Trophoblast cell (in vitro differentiated cells and primary cell): ENCODE results near the gene LCN15.
A peak's percentile ranks its signal among the peaks of the same experiment; 100 is the strongest.
"Not testable (repeated sequence)": the region's sequence is repeated elsewhere in the genome, so short reads cannot be mapped to it uniquely, and the experiment has no call there.

ENCODE experiments used
- DNase-seq, 2 donors: peaks; one replicate each; pipeline ENCODE4 v3.0.0-alpha.2; 2016
- H2AFZ ChIP-seq: 2 replicates; pipeline ENCODE4 v1.6.1; 2013; ENCODE audit warnings: low read length, moderate library complexity, mild to moderate bottlenecking; ENCODE audit not compliant: insufficient read depth, poor library complexity
- H2AK5ac ChIP-seq: 2 replicates; pipeline ENCODE4 v1.6.1; 2013; ENCODE audit warnings: mild to moderate bottlenecking, low read length
- H2BK120ac ChIP-seq: 2 replicates; pipeline ENCODE4 v1.6.1; 2013; ENCODE audit warnings: low read length, mild to moderate bottlenecking, moderate library complexity; ENCODE audit not compliant: insufficient read depth, poor library complexity
- H2BK12ac ChIP-seq: 2 replicates; pipeline ENCODE4 v1.6.1; 2013; ENCODE audit warnings: mild to moderate bottlenecking, low read length, moderate library complexity
- H2BK5ac ChIP-seq: 2 replicates; pipeline ENCODE4 v1.6.1; 2013; ENCODE audit warnings: low read length, low read depth, moderate library complexity, mild to moderate bottlenecking; ENCODE audit not compliant: poor library complexity
- H3K14ac ChIP-seq: 2 replicates; pipeline ENCODE4 v1.6.1; 2013; ENCODE audit warnings: mild to moderate bottlenecking, low read length
- H3K18ac ChIP-seq: 2 replicates; pipeline ENCODE4 v1.6.1; 2013; ENCODE audit warnings: mild to moderate bottlenecking, low read length
- H3K23ac ChIP-seq: 2 replicates; pipeline ENCODE4 v1.6.1; 2013; ENCODE audit warnings: low read length
- H3K27ac ChIP-seq: 2 replicates; pipeline ENCODE4 v1.5.1; 2013; ENCODE audit warnings: low read depth, mild to moderate bottlenecking, inconsistent platforms, low read length, moderate library complexity
- H3K27me3 ChIP-seq: 2 replicates; pipeline ENCODE4 v1.6.1; 2013; ENCODE audit warnings: inconsistent platforms, mild to moderate bottlenecking, low read length, moderate library complexity; ENCODE audit not compliant: insufficient read depth
- H3K36me3 ChIP-seq, 2 experiments: 1 replicate in 1 of 2; 2 replicates in 1 of 2; pipeline ENCODE4 v1.6.1; 2013; ENCODE audit warnings: low read length in 2 of 2, mild to moderate bottlenecking in 2 of 2, moderate library complexity in 1 of 2; ENCODE audit not compliant: insufficient read depth in 2 of 2, control insufficient read depth in 1 of 2
- H3K4ac ChIP-seq: 2 replicates; pipeline ENCODE4 v1.6.1; 2013; ENCODE audit warnings: low read depth, mild to moderate bottlenecking, low read length, moderate library complexity
- H3K4me1 ChIP-seq, 2 experiments: 1 replicate in 1 of 2; 2 replicates in 1 of 2; pipeline ENCODE4 v1.6.1; 2013; ENCODE audit warnings: low read length in 2 of 2, mild to moderate bottlenecking in 2 of 2, moderate library complexity in 1 of 2; ENCODE audit not compliant: insufficient read depth in 2 of 2, control insufficient read depth in 1 of 2
- H3K4me2 ChIP-seq: 2 replicates; pipeline ENCODE4 v1.6.1; 2013; ENCODE audit warnings: inconsistent platforms, mild to moderate bottlenecking, low read length, moderate library complexity
- H3K4me3 ChIP-seq: 2 replicates; pipeline ENCODE4 v1.5.1; 2013; ENCODE audit warnings: mild to moderate bottlenecking, low read depth, low read length, inconsistent platforms
- H3K79me1 ChIP-seq: one replicate; pipeline ENCODE4 v1.6.1; 2013; ENCODE audit warnings: low read length
- H3K79me2 ChIP-seq: 2 replicates; pipeline ENCODE4 v1.6.1; 2013; ENCODE audit warnings: low read length, mild to moderate bottlenecking; ENCODE audit not compliant: control insufficient read depth, insufficient read depth, poor library complexity
- H3K9ac ChIP-seq: 2 replicates; pipeline ENCODE4 v1.6.1; 2013; ENCODE audit warnings: mild to moderate bottlenecking, low read length
- H3K9me3 ChIP-seq: 2 replicates; pipeline ENCODE4 v1.6.1; 2013; ENCODE audit warnings: low read depth, mild to moderate bottlenecking, control low read depth, inconsistent platforms, low read length; ENCODE audit not compliant: insufficient read depth
- H4K12ac ChIP-seq: 2 replicates; pipeline ENCODE4 v1.6.1; 2013; ENCODE audit warnings: low read depth, mild to moderate bottlenecking, low read length, moderate library complexity
- H4K8ac ChIP-seq: 2 replicates; pipeline ENCODE4 v1.6.1; 2013; ENCODE audit warnings: low read depth, mild to moderate bottlenecking, low read length, moderate library complexity
- H4K91ac ChIP-seq: one replicate; pipeline ENCODE4 v1.6.1; 2013; ENCODE audit warnings: low read depth, mild to moderate bottlenecking, low read length, moderate library complexity
- WGBS: extraction: QIAGEN DNeasy Blood & Tissue Kit; methylation state at CpG from one replicate; pipeline ENCODE4 v1.1.7; 2013; ENCODE audit warnings: missing lambda C conversion rate; ENCODE audit not compliant: insufficient read length, insufficient coverage; ENCODE audit errors: extremely low coverage; 5-methylcytosine and 5-hydroxymethylcytosine counted together

Gene LCN15

DNA sequence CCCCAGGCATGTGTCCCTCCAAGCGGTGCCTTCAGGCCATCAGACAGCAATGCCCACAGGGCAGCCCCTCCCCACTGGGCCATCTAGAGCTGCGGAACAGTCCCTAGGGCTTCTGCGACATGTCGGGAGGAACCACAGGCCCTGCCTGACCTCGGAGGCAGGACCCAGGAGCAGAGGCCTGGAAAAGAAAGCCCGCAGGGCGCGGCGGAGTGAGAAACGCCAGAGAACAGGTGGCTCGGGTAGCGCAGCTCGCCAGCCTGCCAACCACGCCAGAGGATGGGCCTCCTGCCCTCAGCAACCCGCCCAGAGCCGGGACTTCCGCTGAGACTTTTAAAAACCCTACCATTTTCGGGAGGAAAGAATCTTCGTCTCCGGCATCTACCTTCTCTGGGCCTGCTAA, 7.0 kb downstream of the LCN15 start:
- no CpG with 5 or more reads among the region's 20 CpGs for WGBS
- no peak overlapping the region for H3K27ac ChIP-seq
- H3K23ac ChIP-seq, result no peak overlapping the region
- no peak overlapping the region for H3K4ac ChIP-seq
- H3K27me3 ChIP-seq, result no peaks in the 10 kb centered on the region
- no peak overlapping the region for H4K8ac ChIP-seq
- H3K14ac ChIP-seq, result no peak overlapping the region
- H3K79me2 ChIP-seq, result no peaks in the 10 kb centered on the region
- H3K18ac ChIP-seq, result no peak overlapping the region
- no peak overlapping the region for H3K4me3 ChIP-seq
- no peak for DNase-seq
- peaks cover 2% of the 10 kb centered on the region for H3K79me1 ChIP-seq
- H2BK5ac ChIP-seq, result no peak overlapping the region
- H2BK120ac ChIP-seq, result no peak overlapping the region
- peaks cover 3 to 6% of the 10 kb centered on the region in 2 experiments for H3K4me1 ChIP-seq
- H3K36me3 ChIP-seq, result no peaks in the 10 kb centered on the region
- peaks cover 11% of the 10 kb centered on the region for H3K9me3 ChIP-seq
- no peak overlapping the region for H2AFZ ChIP-seq
- H2BK12ac ChIP-seq, result no peak overlapping the region
- no peak overlapping the region for H4K12ac ChIP-seq
- H4K91ac ChIP-seq, result no peak overlapping the region
- no peak overlapping the region for H3K4me2 ChIP-seq
- no peak overlapping the region for H2AK5ac ChIP-seq
- H3K9ac ChIP-seq, result no peak overlapping the region

DNA sequence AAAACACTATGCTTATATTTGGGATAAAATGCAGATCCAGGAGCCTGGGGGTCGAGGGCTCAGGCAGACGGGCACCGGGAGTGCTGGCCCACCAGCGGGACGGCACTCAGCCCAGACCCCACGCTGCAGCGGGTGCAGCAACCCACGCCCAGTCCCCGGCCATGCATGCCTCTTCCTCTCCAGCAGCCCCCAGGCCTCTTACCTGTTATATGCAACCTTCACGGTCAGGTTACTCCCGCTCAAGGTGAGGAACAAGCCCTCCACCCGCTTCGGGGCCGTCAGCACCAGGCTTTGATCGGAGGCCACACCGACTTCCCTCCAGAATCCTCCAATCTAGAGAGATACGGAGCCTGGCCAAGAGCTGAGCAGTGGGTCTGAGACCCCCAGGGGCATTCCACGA, 7.5 kb downstream of the LCN15 start:
- no peak overlapping the region for H2AFZ ChIP-seq
- H2AK5ac ChIP-seq, result no peak overlapping the region

DNA sequence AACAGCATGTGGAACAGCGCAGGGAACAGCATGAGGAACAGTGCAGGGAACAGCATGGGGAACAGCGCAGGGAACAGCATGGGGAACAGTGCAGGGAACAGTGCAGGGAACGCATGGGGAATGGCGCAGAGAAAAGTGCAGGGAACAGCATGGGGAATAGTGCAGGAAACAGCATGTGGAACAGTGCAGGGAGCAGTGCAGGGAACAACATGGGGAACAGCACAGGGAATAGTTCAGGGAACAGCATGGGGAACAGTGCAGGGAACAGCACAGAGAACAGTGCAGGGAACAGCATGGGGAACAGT, 8.2 kb downstream of the LCN15 start:
- no peak overlapping the region for H3K27ac ChIP-seq
- no peak overlapping the region for H3K4ac ChIP-seq
- no peaks in the 10 kb centered on the region for H3K4me1 ChIP-seq
- H3K9me3 ChIP-seq, result peaks cover 11% of the 10 kb centered on the region
- no peak overlapping the region for H3K18ac ChIP-seq
- H2AK5ac ChIP-seq, result no peak overlapping the region
- no peak overlapping the region for H3K23ac ChIP-seq
- H3K4me2 ChIP-seq, result no peak overlapping the region
- H3K4me3 ChIP-seq, result peak overlapping the region; percentile 50
- no peak overlapping the region for H2BK120ac ChIP-seq
- no peaks in the 10 kb centered on the region for H3K79me1 ChIP-seq
- no peaks in the 10 kb centered on the region for H3K27me3 ChIP-seq
- H3K14ac ChIP-seq, result no peak overlapping the region
- no peak overlapping the region for H3K9ac ChIP-seq
- no peak overlapping the region for H2AFZ ChIP-seq
- no peak overlapping the region for H2BK12ac ChIP-seq
- no peak for DNase-seq
- no peak overlapping the region for H2BK5ac ChIP-seq
- no peak overlapping the region for H4K12ac ChIP-seq
- WGBS, result no CpG with 5 or more reads among the region's 4 CpGs
- H4K8ac ChIP-seq, result no peak overlapping the region
- H3K36me3 ChIP-seq, result no peaks in the 10 kb centered on the region
- no peak overlapping the region for H4K91ac ChIP-seq
- no peaks in the 10 kb centered on the region for H3K79me2 ChIP-seq

More for the DNA sequence above, 7.5 kb downstream of the LCN15 start:
- WGBS, result no CpG with 5 or more reads among the region's 18 CpGs
- no peak overlapping the region for H3K18ac ChIP-seq
- H3K36me3 ChIP-seq, result no peaks in the 10 kb centered on the region
- H4K91ac ChIP-seq, result no peak overlapping the region
- H2BK12ac ChIP-seq, result no peak overlapping the region
- peaks cover 11% of the 10 kb centered on the region for H3K9me3 ChIP-seq
- H3K79me1 ChIP-seq, result no peaks in the 10 kb centered on the region
- H3K79me2 ChIP-seq, result no peaks in the 10 kb centered on the region
- no peak for DNase-seq
- H3K4ac ChIP-seq, result no peak overlapping the region
- H3K4me1 ChIP-seq, result peaks cover 0 to 4% of the 10 kb centered on the region in 2 experiments
- no peak overlapping the region for H3K9ac ChIP-seq
- no peaks in the 10 kb centered on the region for H3K27me3 ChIP-seq
- no peak overlapping the region for H3K4me3 ChIP-seq
- H2BK5ac ChIP-seq, result no peak overlapping the region
- H2BK120ac ChIP-seq, result no peak overlapping the region
- no peak overlapping the region for H3K14ac ChIP-seq
- H4K12ac ChIP-seq, result no peak overlapping the region
- H3K23ac ChIP-seq, result no peak overlapping the region
- no peak overlapping the region for H3K4me2 ChIP-seq
- H3K27ac ChIP-seq, result no peak overlapping the region
- H4K8ac ChIP-seq, result no peak overlapping the region

DNA sequence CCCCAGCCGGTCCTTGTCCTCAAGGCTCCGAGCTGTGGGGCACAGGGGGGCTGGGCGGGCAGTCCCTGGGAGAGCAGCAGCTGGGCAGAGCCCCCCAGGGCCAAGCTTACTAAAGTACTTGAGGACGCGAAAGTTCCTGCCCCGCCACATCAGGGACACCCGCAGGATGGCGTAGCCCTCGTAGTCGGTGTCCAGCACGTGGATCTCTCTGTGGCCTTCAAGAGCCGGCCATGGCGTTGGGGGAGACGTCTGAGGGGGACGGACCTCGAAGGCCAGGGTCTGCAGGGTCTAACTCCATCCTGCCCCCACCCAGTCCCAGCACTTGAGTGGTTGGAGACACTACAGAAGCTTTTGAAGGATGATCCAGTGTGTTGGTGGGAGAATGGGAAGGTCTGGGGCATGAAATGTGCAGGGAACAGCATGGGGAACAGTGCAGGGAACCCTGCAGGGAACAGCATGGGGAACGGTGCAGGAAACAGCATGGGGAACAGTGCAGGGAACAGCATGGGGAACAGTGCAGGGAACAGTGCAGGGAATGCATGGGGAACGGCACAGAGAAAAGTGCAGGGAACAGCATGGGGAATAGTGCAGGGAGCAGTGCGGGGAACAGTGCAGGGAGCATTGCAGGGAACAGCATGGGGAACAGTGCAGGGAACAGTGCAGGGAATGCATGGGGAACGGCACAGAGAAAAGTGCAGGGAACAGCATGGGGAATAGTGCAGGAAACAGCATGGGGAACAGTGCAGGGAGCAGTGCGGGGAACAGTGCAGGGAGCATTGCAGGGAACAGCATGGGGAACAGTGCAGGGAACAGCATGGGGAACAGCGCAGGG, 8.8 kb downstream of the LCN15 start:
- H3K4me2 ChIP-seq, H4K12ac ChIP-seq, H2AFZ ChIP-seq, H3K79me1 ChIP-seq, H3K36me3 ChIP-seq, H3K4ac ChIP-seq, H3K27me3 ChIP-seq, H2BK120ac ChIP-seq, H4K8ac ChIP-seq, DNase-seq, H2BK12ac ChIP-seq, H3K14ac ChIP-seq, H4K91ac ChIP-seq, H3K79me2 ChIP-seq, H3K18ac ChIP-seq, H3K23ac ChIP-seq, H2AK5ac ChIP-seq, H3K4me1 ChIP-seq, H3K27ac ChIP-seq, H2BK5ac ChIP-seq: not testable (repeated sequence)
- WGBS, result no CpG with 5 or more reads among the region's 22 CpGs
- H3K9ac ChIP-seq, result peak overlapping the region; percentile 30
- H3K4me3 ChIP-seq, result peak overlapping the region; percentile 10
- peaks cover 11% of the 10 kb centered on the region for H3K9me3 ChIP-seq
